Cardiac fibroblast (primary cell): ENCODE measurements around the gene ATF5.

Source experiments
- DNase-seq, 2 donors: peaks; one replicate each; pipeline versions ENCODE4 v3.0.0 to v3.0.0-alpha.2; 2010; ENCODE audit warnings: low read depth in 2 of 2
- H3K4me3 ChIP-seq, 2 donors: replicated peaks in 1 of 2; 1 replicate in 1 of 2; 2 replicates in 1 of 2; pipeline ENCODE4 v1.5.1; 2011; ENCODE audit warnings: low read depth in 2 of 2, low read length in 2 of 2, mild to moderate bottlenecking in 2 of 2, moderate library complexity in 1 of 2
- TF ChIP-seq, protein P1 (sequence below): IDR thresholded peaks from one replicate; pipeline ENCODE4 v1.5.1; 2011; ENCODE audit warnings: low read depth, mild to moderate bottlenecking, low read length, inconsistent platforms

The ATF5 gene

DNA sequence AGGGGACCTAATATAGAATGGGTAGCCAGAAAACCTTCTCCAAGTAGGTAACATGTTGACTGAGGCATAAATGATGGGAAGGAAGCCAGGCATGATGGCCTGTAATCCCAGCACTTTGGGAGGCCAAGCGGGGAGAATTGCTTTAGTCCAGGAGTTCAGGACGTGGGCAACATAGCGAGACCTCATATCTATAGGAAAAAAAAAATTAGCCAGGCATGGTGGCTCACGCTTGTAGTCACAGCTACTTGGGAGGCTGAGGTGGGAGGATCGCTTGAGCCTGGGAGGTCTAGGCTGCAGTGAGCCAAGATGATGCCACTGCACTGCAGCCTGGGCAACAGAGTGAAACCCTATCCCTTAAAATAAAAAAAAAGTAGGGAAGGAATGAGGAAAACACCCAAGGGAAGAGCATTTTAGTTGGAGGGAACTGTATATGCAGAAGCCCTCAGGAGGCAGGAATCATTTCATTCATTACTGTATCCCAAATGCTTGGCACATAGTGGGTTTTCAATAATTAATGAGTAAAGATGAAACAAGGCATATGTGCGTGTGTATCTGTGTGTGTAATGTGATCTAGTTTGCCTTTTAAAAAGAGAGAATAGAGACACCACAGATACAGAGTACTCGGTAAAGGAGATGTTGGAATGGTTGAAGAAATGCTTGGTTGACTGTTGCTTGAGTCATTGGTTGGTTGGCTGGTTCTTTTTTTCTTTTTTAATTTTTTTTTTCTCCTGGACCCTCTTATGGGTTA is 2.5 kb downstream of the ATF5 start:
- TF ChIP-seq, protein P1, sequence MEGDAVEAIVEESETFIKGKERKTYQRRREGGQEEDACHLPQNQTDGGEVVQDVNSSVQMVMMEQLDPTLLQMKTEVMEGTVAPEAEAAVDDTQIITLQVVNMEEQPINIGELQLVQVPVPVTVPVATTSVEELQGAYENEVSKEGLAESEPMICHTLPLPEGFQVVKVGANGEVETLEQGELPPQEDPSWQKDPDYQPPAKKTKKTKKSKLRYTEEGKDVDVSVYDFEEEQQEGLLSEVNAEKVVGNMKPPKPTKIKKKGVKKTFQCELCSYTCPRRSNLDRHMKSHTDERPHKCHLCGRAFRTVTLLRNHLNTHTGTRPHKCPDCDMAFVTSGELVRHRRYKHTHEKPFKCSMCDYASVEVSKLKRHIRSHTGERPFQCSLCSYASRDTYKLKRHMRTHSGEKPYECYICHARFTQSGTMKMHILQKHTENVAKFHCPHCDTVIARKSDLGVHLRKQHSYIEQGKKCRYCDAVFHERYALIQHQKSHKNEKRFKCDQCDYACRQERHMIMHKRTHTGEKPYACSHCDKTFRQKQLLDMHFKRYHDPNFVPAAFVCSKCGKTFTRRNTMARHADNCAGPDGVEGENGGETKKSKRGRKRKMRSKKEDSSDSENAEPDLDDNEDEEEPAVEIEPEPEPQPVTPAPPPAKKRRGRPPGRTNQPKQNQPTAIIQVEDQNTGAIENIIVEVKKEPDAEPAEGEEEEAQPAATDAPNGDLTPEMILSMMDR: no peak
- H3K4me3 ChIP-seq: no peak overlapping the region
- DNase-seq: no peak

DNA sequence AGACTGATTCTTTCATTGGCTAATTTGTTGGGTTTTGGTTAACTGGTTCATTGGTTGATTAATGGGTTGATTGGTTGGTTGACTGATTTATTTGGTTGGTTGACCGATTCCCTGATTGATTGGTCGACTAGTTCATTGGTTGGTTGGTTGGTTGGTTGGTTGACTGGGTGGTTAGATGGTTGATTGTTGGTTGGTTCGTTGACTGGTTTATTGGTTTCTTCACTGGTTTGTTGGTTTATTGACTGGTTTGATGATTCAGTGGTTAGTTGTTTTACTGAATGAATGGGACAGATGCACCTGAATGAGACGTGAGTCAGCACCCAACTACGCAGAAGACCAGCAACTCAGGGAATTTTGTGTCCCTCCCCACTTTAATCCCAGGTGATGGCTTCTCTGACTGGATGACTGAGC is 3.0 kb downstream of the ATF5 start:
- DNase-seq: no peak
- no peak overlapping the region for H3K4me3 ChIP-seq
- TF ChIP-seq, protein P1: no peak

DNA sequence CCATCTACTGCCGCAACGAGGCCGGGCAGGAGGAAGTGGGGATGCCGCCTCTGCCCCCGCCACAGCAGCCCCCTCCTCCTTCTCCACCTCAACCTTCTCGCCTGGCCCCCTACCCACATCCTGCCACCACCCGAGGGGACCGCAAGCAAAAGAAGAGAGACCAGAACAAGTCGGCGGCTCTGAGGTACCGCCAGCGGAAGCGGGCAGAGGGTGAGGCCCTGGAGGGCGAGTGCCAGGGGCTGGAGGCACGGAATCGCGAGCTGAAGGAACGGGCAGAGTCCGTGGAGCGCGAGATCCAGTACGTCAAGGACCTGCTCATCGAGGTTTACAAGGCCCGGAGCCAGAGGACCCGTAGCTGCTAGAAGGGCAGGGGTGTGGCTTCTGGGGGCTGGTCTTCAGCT is 3.7 kb downstream of the ATF5 start:
- DNase-seq: no peak

DNA sequence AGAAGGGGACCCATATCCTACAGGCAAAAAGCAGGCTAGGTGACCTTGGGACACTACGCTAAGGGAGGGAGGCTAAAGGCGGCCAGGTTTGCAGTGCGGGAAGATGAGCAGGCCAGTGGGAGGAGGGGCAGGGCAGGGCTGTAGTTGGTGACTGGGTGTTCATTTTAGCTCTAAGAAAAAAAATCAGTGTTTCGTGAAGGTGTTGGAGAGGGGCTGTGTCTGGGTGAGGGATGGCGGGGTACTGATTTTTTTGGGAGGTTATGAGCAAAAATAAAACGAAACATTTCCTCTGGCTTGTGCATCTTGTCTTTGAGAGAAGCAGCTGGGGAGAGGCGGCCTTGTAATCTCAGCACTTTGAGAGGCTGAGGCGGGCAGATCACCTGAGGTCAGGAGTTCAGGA is 4.6 kb downstream of the ATF5 start:
- no peak overlapping the region for H3K4me3 ChIP-seq
- TF ChIP-seq, protein P1: no peak
- DNase-seq: no peak

More for the DNA sequence above, 3.7 kb downstream of the ATF5 start:
- TF ChIP-seq, protein P1: no peak
- no peak overlapping the region for H3K4me3 ChIP-seq

DNA sequence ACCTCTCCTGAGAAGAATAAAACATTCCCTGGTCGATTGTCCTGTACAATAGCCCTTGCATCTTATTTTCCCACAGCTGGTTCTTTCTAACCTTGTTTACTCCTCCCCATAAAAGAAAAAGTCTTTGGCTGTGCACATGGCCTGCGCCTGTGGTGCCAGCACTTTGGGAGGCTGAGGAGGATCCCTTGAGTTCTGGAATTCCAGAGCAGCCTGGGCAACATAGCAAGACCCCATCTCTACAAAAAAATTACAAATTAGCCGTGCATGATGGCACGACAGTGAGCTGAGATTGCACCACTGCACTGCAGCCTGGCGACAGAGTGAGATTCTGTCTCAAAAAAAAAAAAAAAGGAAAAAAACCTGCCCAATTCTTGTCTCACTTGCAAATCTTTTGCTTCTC is 7.5 kb downstream of the ATF5 start:
- no peak for DNase-seq
- TF ChIP-seq, protein P1: no peak
- H3K4me3 ChIP-seq: no peak overlapping the region

DNA sequence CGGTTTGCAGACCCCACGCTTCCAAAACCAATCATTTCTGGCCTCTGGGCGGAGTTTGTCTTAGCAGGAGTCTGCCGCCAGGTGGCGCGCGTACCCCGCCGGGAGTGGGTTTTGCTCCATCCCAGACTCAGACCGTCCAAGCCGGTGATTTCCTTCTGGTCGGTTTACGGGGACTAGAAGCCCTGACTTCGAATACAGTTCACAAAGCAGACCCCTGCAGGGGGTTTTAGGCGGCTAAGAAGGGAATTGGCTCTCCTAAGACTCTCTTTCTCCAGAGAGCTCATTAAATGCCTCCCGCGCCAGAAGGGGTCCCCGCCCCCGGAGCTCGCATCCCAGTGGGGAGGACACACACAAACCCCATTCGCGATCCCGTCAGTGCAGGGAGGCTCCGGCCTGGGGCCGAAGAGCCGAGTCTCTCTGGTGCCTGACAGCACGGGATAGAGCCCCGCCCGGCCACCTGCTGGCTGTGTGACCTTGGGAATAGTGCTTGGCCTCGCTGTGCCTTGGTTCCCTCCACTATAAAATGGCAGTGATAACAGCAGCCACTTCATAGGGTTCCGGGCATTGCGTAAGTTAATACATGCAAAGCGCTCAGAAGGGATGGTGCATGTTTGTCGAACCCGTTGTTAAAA is 8.9 kb downstream of the ATF5 start:
- H3K4me3 ChIP-seq: peak overlapping the region; percentile 15 to 37

More for the DNA sequence above, 8.9 kb downstream of the ATF5 start:
- TF ChIP-seq, protein P1: peak; percentile 98
- DNase-seq: peak; percentile 77
